Brain pericyte (primary cell): ENCODE data around the gene IGFALS.

Source experiments
- DNase-seq: peaks from one replicate; pipeline ENCODE4 v3.0.0-alpha.2; 2012; ENCODE audit warnings: low read depth, low spot score

Gene IGFALS

DNA sequence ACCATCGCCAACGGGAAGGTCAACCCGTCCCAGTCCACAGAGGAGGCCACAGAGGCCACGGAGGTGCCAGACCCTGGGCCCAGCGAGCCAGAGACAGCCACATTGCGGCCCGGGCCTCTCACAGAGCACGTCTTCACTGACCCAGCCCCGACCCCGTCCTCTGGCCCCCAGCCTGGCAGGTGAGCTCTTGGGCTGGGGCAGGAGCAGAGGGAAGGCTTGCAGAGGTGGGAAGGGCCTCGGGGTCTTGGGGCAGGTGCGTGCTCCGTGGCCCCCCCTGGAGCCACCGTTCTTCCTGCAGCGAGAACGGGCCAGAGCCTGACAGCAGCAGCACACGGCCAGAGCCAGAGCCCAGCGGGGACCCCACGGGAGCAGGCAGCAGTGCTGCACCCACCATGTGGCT lies 27.3 kb downstream of the IGFALS start:
- no peak for DNase-seq

GRCh38 chr16:1765826-1766225 lies 27.7 kb downstream of the IGFALS start:
- DNase-seq = no peak

- DNase-seq = no peak
Observed at GRCh38 chr16:1764971-1765370, 28.5 kb downstream of the IGFALS start.

GRCh38 chr16:1763521-1764511 lies 29.7 kb downstream of the IGFALS start:
- DNase-seq = no peak

- DNase-seq = no peak
Observed at GRCh38 chr16:1762879-1763520, 30.5 kb downstream of the IGFALS start.

- DNase-seq = no peak
Observed at GRCh38 chr16:1762196-1762878, 31.2 kb downstream of the IGFALS start.

- DNase-seq = no peak
Observed at GRCh38 chr16:1761751-1762150, 31.8 kb downstream of the IGFALS start.

DNA sequence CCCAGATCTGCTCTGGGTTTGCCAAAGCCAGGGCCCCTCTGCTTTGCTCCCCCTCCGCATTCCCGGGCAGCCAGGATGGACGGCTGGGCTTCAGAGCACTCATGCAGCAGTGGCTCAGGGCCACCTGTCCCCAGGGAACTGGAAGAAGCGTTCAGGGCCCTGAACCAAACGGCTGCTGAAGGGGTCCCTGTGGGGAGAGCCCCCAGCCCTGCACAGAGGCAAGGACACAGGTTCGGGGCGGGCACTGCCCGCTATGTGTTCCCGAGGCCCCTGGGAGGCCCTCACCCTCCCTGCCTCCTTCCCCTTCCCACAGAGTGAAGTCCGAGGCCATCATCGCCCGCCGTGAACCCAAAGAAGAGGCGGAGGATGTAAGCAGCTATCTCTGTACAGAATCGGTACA lies 32.6 kb downstream of the IGFALS start:
- no peak for DNase-seq

- DNase-seq = no peak
Observed at GRCh38 chr16:1759511-1759910, 34.0 kb downstream of the IGFALS start.

GRCh38 chr16:1758923-1759322 lies 34.6 kb downstream of the IGFALS start:
- no peak for DNase-seq

DNA sequence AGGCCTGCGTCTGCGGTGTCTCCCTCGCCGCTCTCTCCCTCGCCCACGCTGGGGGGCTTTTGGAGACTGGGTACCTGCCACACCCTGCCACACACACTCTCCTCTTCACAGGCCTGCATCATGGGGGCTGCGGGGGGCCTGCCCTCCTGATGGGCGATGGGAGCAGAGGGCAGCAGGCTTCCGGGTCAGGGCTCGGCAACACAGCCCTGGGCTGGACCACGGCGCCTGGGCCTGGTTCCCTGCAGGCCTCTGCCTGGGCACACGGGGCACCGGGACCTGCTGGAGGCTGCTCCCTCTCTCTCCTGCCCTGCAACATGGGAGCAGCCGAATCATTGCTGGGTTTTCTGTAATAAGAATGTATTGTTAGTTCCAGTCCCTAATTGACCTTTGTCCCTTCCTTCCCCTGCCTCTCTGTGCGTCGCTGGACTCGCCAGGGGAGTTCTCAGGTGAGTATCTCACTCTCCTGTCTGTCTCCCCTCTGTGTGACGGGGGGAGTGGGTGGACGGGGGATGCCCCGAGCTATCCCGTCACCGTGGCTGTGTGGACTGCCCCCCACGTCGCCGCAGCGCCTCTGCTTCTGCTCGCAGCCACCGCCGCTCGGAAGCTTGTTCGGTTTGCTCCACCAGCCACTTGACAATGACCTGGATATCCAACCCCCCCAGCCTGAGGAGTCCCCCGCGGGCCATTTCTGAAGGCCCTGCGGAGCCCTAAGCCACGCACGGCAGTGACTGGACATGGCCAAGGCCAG lies 35.6 kb downstream of the IGFALS start:
- DNase-seq = no peak

GRCh38 chr16:1754204-1754603 lies 39.3 kb downstream of the IGFALS start:
- no peak for DNase-seq

DNA sequence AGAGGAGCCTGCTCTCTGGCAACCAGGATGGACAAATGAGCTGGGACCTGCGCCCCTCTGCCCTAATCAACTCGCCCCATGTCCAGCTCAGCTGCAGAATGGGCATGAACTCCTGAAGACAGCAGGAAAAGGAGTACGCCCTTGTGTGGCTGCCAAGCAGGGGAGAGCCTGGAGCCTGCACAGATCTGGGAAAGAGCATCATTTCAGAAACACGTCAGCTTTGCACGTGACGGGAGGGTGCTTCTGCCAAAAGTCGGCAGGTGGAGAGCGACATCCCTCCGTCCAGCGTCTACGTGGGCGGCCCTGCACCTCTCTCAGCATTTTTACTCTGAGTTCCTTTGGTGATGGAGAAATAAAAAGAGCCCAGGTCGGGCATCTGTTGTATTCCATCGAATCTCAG lies 40.7 kb downstream of the IGFALS start:
- DNase-seq = no peak

- DNase-seq = no peak
Observed at GRCh38 chr16:1751946-1752345, 41.6 kb downstream of the IGFALS start.

GRCh38 chr16:1749152-1750117 lies 44.1 kb downstream of the IGFALS start:
- no peak for DNase-seq

GRCh38 chr16:1747934-1748333 lies 45.6 kb downstream of the IGFALS start:
- no peak for DNase-seq

GRCh38 chr16:1746693-1747195 lies 46.8 kb downstream of the IGFALS start:
- no peak for DNase-seq

- DNase-seq = no peak
Observed at GRCh38 chr16:1745900-1746692, 47.4 kb downstream of the IGFALS start.

GRCh38 chr16:1745181-1745899 lies 48.2 kb downstream of the IGFALS start:
- DNase-seq = no peak
